Fibroblast of lung (primary cell): ENCODE measurements around the gene LSR. TPM values are rescaled to one million over a fixed set of nuclear protein-coding genes. Genes with fewer than 3 reads are reported as not detected.
A peak's percentile ranks its signal among the peaks of the same experiment; 100 is the strongest.

Experiments
- DNase-seq, 2 donors: peaks; one replicate each; pipeline versions ENCODE4 v3.0.0 to v3.0.0-alpha.2; 2010; ENCODE audit warnings: low read depth in 2 of 2
- H2AFZ ChIP-seq: 2 replicates; pipeline ENCODE4 v1.5.1; 2012; ENCODE audit warnings: low read length, control low read depth, inconsistent platforms
- H3K27ac ChIP-seq: 2 replicates; pipeline ENCODE4 v1.5.1; 2011; ENCODE audit warnings: low read length, control low read depth; ENCODE audit not compliant: insufficient read depth
- H3K27me3 ChIP-seq: 2 replicates; pipeline ENCODE4 v1.5.1; 2011; ENCODE audit warnings: mild to moderate bottlenecking, low read length; ENCODE audit not compliant: control insufficient read depth, insufficient read depth
- H3K36me3 ChIP-seq: 2 replicates; pipeline ENCODE4 v1.5.1; 2011; ENCODE audit warnings: low read length; ENCODE audit not compliant: control insufficient read depth, insufficient read depth
- H3K4me1 ChIP-seq: 2 replicates; pipeline ENCODE4 v1.5.1; 2011; ENCODE audit warnings: low read length; ENCODE audit not compliant: control insufficient read depth, insufficient read depth; ENCODE audit errors: extremely low read depth
- H3K4me2 ChIP-seq: 2 replicates; pipeline ENCODE4 v1.5.1; 2011; ENCODE audit warnings: low read length, control low read depth; ENCODE audit not compliant: insufficient read depth; ENCODE audit errors: extremely low read depth
- H3K4me3 ChIP-seq, 4 experiments: fragments of 200-600 bp in 1 of 4; sonication (generic) in 1 of 4; replicated peaks in 1 of 4; 2 replicates each; pipeline ENCODE4 v1.5.1; 2011 to 2016; ENCODE audit warnings: low read length in 4 of 4, low read depth in 3 of 4, mild to moderate bottlenecking in 3 of 4, control low read depth in 2 of 4, inconsistent platforms in 1 of 4, mixed read lengths in 1 of 4; ENCODE audit not compliant: insufficient read depth in 1 of 4; ENCODE audit errors: control extremely low read depth in 1 of 4
- H3K79me2 ChIP-seq: 2 replicates; pipeline ENCODE4 v1.5.1; 2012; ENCODE audit warnings: mild to moderate bottlenecking, low read length, inconsistent platforms; ENCODE audit not compliant: control insufficient read depth, insufficient read depth
- H3K9ac ChIP-seq: 2 replicates; pipeline ENCODE4 v1.5.1; 2011; ENCODE audit warnings: mild to moderate bottlenecking, low read length, control low read depth; ENCODE audit not compliant: insufficient read depth
- H3K9me3 ChIP-seq: 2 replicates; pipeline ENCODE4 v1.5.1; 2012; ENCODE audit warnings: low read depth, low read length; ENCODE audit not compliant: control insufficient read depth, insufficient read depth
- H4K20me1 ChIP-seq: 2 replicates; pipeline ENCODE4 v1.5.1; 2011; ENCODE audit warnings: low read length; ENCODE audit not compliant: control insufficient read depth, insufficient read depth; ENCODE audit errors: extremely low read depth
- EZH2 ChIP-seq: IDR thresholded peaks from 2 replicates; pipeline ENCODE4 v1.5.1; 2012; ENCODE audit warnings: low read length, control low read depth, mild to moderate bottlenecking; ENCODE audit errors: missing control alignments
- polyA plus RNA-seq, 2 donors: library from polyadenylated mRNA; depleted of rRNA in 1 of 2; stranded (reverse) in 1 of 2; unstranded in 1 of 2; fragments of >200 nt; gene quantifications; 2 replicates each; pipeline ENCODE4 v1.2.1, GENCODE V29; 2011 to 2012; ENCODE audit warnings: missing spikeins in 1 of 2
- total RNA-seq: library from RNA; depleted of rRNA; stranded (reverse); fragments of >200 nt; gene quantifications from 2 replicates; pipeline ENCODE4 v1.2.1, GENCODE V29; 2014
- TF ChIP-seq, protein P1 (sequence below), 2 donors: IDR thresholded peaks in 1 of 2; conservative IDR thresholded peaks in 1 of 2; 1 replicate in 1 of 2; 2 replicates in 1 of 2; pipeline ENCODE4 v1.5.1; 2011 to 2012; ENCODE audit warnings: low read length in 2 of 2, control low read depth in 1 of 2, inconsistent platforms in 1 of 2, low read depth in 1 of 2, mild to moderate bottlenecking in 1 of 2

Gene LSR
- total and polyA plus RNA-seq, 2 donors (not counting 1 experiment from before 2014, with no cell fraction given), result 0.31 to 0.33 TPM

GRCh38 chr19:35304036-35304435, 55.2 kb downstream of the LSR start:
- no peak overlapping the region for H3K4me3 ChIP-seq
- no peaks in the 10 kb centered on the region for H3K36me3 ChIP-seq
- no peaks in the 10 kb centered on the region for H3K4me1 ChIP-seq
- no peaks in the 10 kb centered on the region for H3K9me3 ChIP-seq
- TF ChIP-seq, protein P1, sequence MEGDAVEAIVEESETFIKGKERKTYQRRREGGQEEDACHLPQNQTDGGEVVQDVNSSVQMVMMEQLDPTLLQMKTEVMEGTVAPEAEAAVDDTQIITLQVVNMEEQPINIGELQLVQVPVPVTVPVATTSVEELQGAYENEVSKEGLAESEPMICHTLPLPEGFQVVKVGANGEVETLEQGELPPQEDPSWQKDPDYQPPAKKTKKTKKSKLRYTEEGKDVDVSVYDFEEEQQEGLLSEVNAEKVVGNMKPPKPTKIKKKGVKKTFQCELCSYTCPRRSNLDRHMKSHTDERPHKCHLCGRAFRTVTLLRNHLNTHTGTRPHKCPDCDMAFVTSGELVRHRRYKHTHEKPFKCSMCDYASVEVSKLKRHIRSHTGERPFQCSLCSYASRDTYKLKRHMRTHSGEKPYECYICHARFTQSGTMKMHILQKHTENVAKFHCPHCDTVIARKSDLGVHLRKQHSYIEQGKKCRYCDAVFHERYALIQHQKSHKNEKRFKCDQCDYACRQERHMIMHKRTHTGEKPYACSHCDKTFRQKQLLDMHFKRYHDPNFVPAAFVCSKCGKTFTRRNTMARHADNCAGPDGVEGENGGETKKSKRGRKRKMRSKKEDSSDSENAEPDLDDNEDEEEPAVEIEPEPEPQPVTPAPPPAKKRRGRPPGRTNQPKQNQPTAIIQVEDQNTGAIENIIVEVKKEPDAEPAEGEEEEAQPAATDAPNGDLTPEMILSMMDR (conservative IDR thresholded peaks at IDR 0.05 in 1 of 2, IDR thresholded peaks at IDR 0.05 in 1 of 2; ENCODE audit: low read depth in 1 of 2, low read length in 2 of 2), result no peak
- TF ChIP-seq EZH2, result no peak
- no peaks in the 10 kb centered on the region for H4K20me1 ChIP-seq
- no peak overlapping the region for H2AFZ ChIP-seq
- H3K9ac ChIP-seq, result no peak overlapping the region
- H3K27me3 ChIP-seq, result peaks cover 2% of the 10 kb centered on the region
- no peak overlapping the region for H3K27ac ChIP-seq
- no peak for DNase-seq
- no peaks in the 10 kb centered on the region for H3K79me2 ChIP-seq
- H3K4me2 ChIP-seq, result no peak overlapping the region

GRCh38 chr19:35305181-35305580, 56.4 kb downstream of the LSR start:
- Histone ChIP-seq H4K20me1 (no peaks in the 10 kb centered on the region), H3K4me1 (no peaks in the 10 kb centered on the region), H3K27me3 (peaks cover 2% of the 10 kb centered on the region), H3K79me2 (no peaks in the 10 kb centered on the region), H3K9ac (no peak overlapping the region), H3K4me2 (no peak overlapping the region), H3K9me3 (no peaks in the 10 kb centered on the region), H3K4me3 (no peak overlapping the region), H2AFZ (no peak overlapping the region), H3K36me3 (no peaks in the 10 kb centered on the region), H3K27ac (no peak overlapping the region)
- DNase-seq, result no peak
- no peak for TF ChIP-seq EZH2
- TF ChIP-seq, protein P1 (conservative IDR thresholded peaks at IDR 0.05 in 1 of 2, IDR thresholded peaks at IDR 0.05 in 1 of 2; ENCODE audit: low read depth in 1 of 2, low read length in 2 of 2), result no peak

DNA sequence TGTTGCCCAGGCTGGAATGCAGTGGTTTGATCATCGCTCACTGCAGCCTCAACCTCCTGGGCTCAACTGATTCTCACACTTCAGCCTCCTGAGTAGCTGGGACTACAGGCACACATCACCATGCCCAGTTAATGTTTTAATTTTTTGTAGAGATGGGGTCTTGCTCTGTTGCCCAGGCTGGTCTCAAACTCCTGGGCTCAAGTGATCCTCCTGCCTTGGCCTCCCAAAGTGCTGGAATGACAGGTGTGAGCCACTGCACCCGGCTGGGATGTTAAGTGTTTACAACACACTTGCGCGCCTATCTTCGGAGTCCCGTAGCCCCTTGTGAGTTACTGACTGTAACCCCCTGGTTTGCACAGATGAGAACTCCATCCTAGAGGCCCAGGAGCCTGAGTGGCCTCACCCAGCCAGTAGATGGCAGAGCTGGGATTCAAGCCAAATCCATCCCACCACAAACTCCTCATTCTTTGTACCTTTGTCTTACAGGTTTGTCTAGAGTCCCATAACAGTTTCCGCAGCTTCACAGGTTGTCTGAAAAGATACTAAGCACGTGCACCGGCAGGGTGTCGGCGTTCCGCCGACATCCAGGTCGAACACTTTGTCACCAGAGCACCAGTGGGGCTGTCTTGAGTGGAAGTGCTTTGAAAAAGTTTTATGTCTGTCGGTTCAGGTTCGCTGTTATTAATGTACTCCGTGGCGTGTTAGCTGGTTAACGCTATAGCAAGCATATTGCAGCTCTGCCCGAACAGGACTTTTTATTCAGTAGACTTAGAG, 57.9 kb downstream of the LSR start:
- Histone ChIP-seq H3K9me3 (no peaks in the 10 kb centered on the region), H3K4me2 (no peak overlapping the region), H3K27me3 (peaks cover 2% of the 10 kb centered on the region), H2AFZ (no peak overlapping the region), H3K27ac (no peak overlapping the region), H3K79me2 (no peaks in the 10 kb centered on the region), H3K36me3 (no peaks in the 10 kb centered on the region), H3K4me3 (no peak overlapping the region), H3K4me1 (no peaks in the 10 kb centered on the region), H4K20me1 (no peaks in the 10 kb centered on the region), H3K9ac (no peak overlapping the region)
- DNase-seq, result no peak
- no peak for TF ChIP-seq EZH2
- TF ChIP-seq, protein P1 (conservative IDR thresholded peaks at IDR 0.05 in 1 of 2, IDR thresholded peaks at IDR 0.05 in 1 of 2; ENCODE audit: low read depth in 1 of 2, low read length in 2 of 2), result peak in 1 of 2 donors; percentile 20
